SHP77 treated with DMSO at 0.1 percent for 48 hours (cell line): ENCODE data around the gene OCEL1.
A peak's percentile ranks its signal among the peaks of the same experiment; 100 is the strongest.

ENCODE experiments used
- DNase-seq: peaks from one replicate; lab custom pipeline; 2025; lab: John Stamatoyannopoulos, UW

Gene OCEL1

GRCh38 chr19:17210296-17210695, 15.7 kb upstream of the OCEL1 start:
- DNase-seq = no peak

- no peak for DNase-seq
These were observed 14.2 kb upstream of the OCEL1 start for GRCh38 chr19:17211547-17212446.

- DNase-seq = no peak
These were observed 12.7 kb upstream of the OCEL1 start for GRCh38 chr19:17213334-17213733.

GRCh38 chr19:17214508-17215126, 11.4 kb upstream of the OCEL1 start:
- no peak for DNase-seq

- peak; percentile 88 for DNase-seq
These were observed 10.7 kb upstream of the OCEL1 start, which contains the start of gene USE1 for GRCh38 chr19:17215127-17215971. USE1 (plus strand) TSS chr19:17215357; CDS start chr19:17215406, 49 bp downstream.

- no peak for DNase-seq
These were observed 9.9 kb upstream of the OCEL1 start for GRCh38 chr19:17216058-17216670.

GRCh38 chr19:17219286-17219685, 6.7 kb upstream of the OCEL1 start:
- no peak for DNase-seq

- no peak for DNase-seq
These were observed 5.7 kb upstream of the OCEL1 start for GRCh38 chr19:17220207-17220758.

- DNase-seq = no peak
These were observed 973 bp upstream of the OCEL1 start for GRCh38 chr19:17225053-17225452.

- DNase-seq = no peak
These were observed 1.9 kb downstream of the OCEL1 start for GRCh38 chr19:17227798-17228367.

- no peak for DNase-seq
These were observed 3.9 kb downstream of the OCEL1 start for GRCh38 chr19:17229890-17230289.

GRCh38 chr19:17232258-17232657, 6.2 kb downstream of the OCEL1 start:
- DNase-seq = no peak

- peak; percentile 24 for DNase-seq
These were observed 8.9 kb downstream of the OCEL1 start for GRCh38 chr19:17234911-17235299.

- peak; percentile 27 for DNase-seq
These were observed 9.4 kb downstream of the OCEL1 start for GRCh38 chr19:17235300-17235970.

GRCh38 chr19:17235971-17236777, 10.1 kb downstream of the OCEL1 start:
- peak; percentile 28 for DNase-seq

- no peak for DNase-seq
These were observed 11.0 kb downstream of the OCEL1 start for GRCh38 chr19:17236811-17237543.

- DNase-seq = no peak
These were observed 12.0 kb downstream of the OCEL1 start for GRCh38 chr19:17237747-17238706.
